Measurements from ENCODE around the gene MTHFR.

Gene MTHFR

GRCh38 chr1:11740258-11741192, 65.2 kb downstream of the MTHFR start:
- Histone ChIP-seq H3K9me3 (ENCODE audit: control insufficient read depth, insufficient read depth, low read length) (no peaks in the 10 kb centered on the region), H3K9ac (ENCODE audit: low read depth, low read length) (no peak overlapping the region), H3K4me3 (ENCODE audit: low read depth, low read length) (no peak overlapping the region), H3K4me1 (ENCODE audit: control insufficient read depth, insufficient read depth, low read length) (peaks cover 12% of the 10 kb centered on the region), H3K36me3 (ENCODE audit: control insufficient read depth, insufficient read depth, low read length) (peaks cover 3% of the 10 kb centered on the region), H3K27me3 (ENCODE audit: control insufficient read depth, insufficient read depth, low read length) (no peaks in the 10 kb centered on the region)

GRCh38 chr1:11738783-11739182, 67.0 kb downstream of the MTHFR start:
- Histone ChIP-seq H3K36me3 (ENCODE audit: control insufficient read depth, insufficient read depth, low read length) (peaks cover 3% of the 10 kb centered on the region), H3K9me3 (ENCODE audit: control insufficient read depth, insufficient read depth, low read length) (no peaks in the 10 kb centered on the region), H3K4me1 (ENCODE audit: control insufficient read depth, insufficient read depth, low read length) (peaks cover 14% of the 10 kb centered on the region), H3K27me3 (ENCODE audit: control insufficient read depth, insufficient read depth, low read length) (no peaks in the 10 kb centered on the region), H3K4me3 (ENCODE audit: low read depth, low read length) (no peak overlapping the region), H3K9ac (ENCODE audit: low read depth, low read length) (no peak overlapping the region)

- Histone ChIP-seq H3K9ac (ENCODE audit: low read depth, low read length) (no peak overlapping the region), H3K27me3 (ENCODE audit: control insufficient read depth, insufficient read depth, low read length) (no peaks in the 10 kb centered on the region), H3K4me1 (ENCODE audit: control insufficient read depth, insufficient read depth, low read length) (peaks cover 14% of the 10 kb centered on the region), H3K9me3 (ENCODE audit: control insufficient read depth, insufficient read depth, low read length) (no peaks in the 10 kb centered on the region), H3K4me3 (ENCODE audit: low read depth, low read length) (no peak overlapping the region), H3K36me3 (ENCODE audit: control insufficient read depth, insufficient read depth, low read length) (peaks cover 3% of the 10 kb centered on the region)
Observed at GRCh38 chr1:11738096-11738495, 67.7 kb downstream of the MTHFR start.

- Histone ChIP-seq H3K4me3 (ENCODE audit: low read depth, low read length) (peak overlapping the region; percentile 82), H3K36me3 (ENCODE audit: control insufficient read depth, insufficient read depth, low read length) (peaks cover 3% of the 10 kb centered on the region), H3K4me1 (ENCODE audit: control insufficient read depth, insufficient read depth, low read length) (peaks cover 13% of the 10 kb centered on the region), H3K9me3 (ENCODE audit: control insufficient read depth, insufficient read depth, low read length) (no peaks in the 10 kb centered on the region), H3K9ac (ENCODE audit: low read depth, low read length) (peak overlapping the region; percentile 76), H3K27me3 (ENCODE audit: control insufficient read depth, insufficient read depth, low read length) (no peaks in the 10 kb centered on the region)
Observed at GRCh38 chr1:11736746-11737639, 68.8 kb downstream of the MTHFR start.

GRCh38 chr1:11735854-11736745, 69.7 kb downstream of the MTHFR start, which contains the start of gene AGTRAP:
Gene AGTRAP (plus strand): TSS chr1:11736136. CDS start chr1:11736209, 73 bp downstream.
- peak within 1 kb of the TSS; percentile 82 for H3K4me3 ChIP-seq (ENCODE audit: low read depth, low read length)
- H3K27me3 ChIP-seq (ENCODE audit: control insufficient read depth, insufficient read depth, low read length), result no peaks in the 10 kb centered on the region
- peak within 1 kb of the TSS; percentile 76 for H3K9ac ChIP-seq (ENCODE audit: low read depth, low read length)
- H3K36me3 ChIP-seq (ENCODE audit: control insufficient read depth, insufficient read depth, low read length), result peaks cover 3% of the 10 kb centered on the region
- no peaks in the 10 kb centered on the region for H3K9me3 ChIP-seq (ENCODE audit: control insufficient read depth, insufficient read depth, low read length)
- H3K4me1 ChIP-seq (ENCODE audit: control insufficient read depth, insufficient read depth, low read length), result peaks cover 18% of the 10 kb centered on the region

Measured in iPS-15b (cell line).